HCT116 (cell line): ENCODE data around the gene P4HA2.

Experiments used
- CTCF ChIP-seq, 3 experiments: fragments of 200-600 bp in 1 of 3; sonication (generic) in 1 of 3; IDR thresholded peaks in 2 of 3; conservative IDR thresholded peaks in 1 of 3; 2 replicates each; pipeline ENCODE4 v1.5.1; 2012 to 2017; ENCODE audit warnings: low read depth in 2 of 3, low read length in 2 of 3, antibody characterized with exemption in 1 of 3, borderline replicate concordance in 1 of 3, control low read depth in 1 of 3, mild to moderate bottlenecking in 1 of 3, mixed read lengths in 1 of 3, mixed run types in 1 of 3, moderate library complexity in 1 of 3; ENCODE audit not compliant: insufficient read depth in 1 of 3
- EGR1 ChIP-seq: IDR thresholded peaks from 2 replicates; pipeline ENCODE4 v1.6.1; 2012; ENCODE audit warnings: low read depth
- EZH2 ChIP-seq: fragments of 200-600 bp; sonication (generic); IDR thresholded peaks from 2 replicates; pipeline ENCODE4 v1.6.1; 2017; ENCODE audit warnings: antibody characterized with exemption, mixed run types
- MAX ChIP-seq: IDR thresholded peaks from 2 replicates; pipeline ENCODE4 v1.6.1; 2012
- POLR2A ChIP-seq: IDR thresholded peaks from 2 replicates; pipeline ENCODE4 v1.7.0; 2011; ENCODE audit warnings: borderline replicate concordance; ENCODE audit not compliant: insufficient read depth, insufficient read length; ENCODE audit errors: extremely low read depth
- POLR2AphosphoS5 ChIP-seq: IDR thresholded peaks from 2 replicates; pipeline ENCODE4 v1.6.1; 2011; ENCODE audit warnings: mild to moderate bottlenecking, low read depth, low read length, moderate library complexity
- REST ChIP-seq: IDR thresholded peaks from 2 replicates; pipeline ENCODE4 v1.6.1; 2012; ENCODE audit warnings: low read depth
- SIN3A ChIP-seq: IDR thresholded peaks from 2 replicates; pipeline ENCODE4 v1.6.1; 2012; ENCODE audit warnings: low read depth

- no peak for TF ChIP-seq POLR2A
- TF ChIP-seq EZH2, result no peak
- TF ChIP-seq MAX, result no peak
- no peak for TF ChIP-seq EGR1
- no peak for TF ChIP-seq CTCF (IDR thresholded peaks at IDR 0.05 in 2 of 3, conservative IDR thresholded peaks at IDR 0.05 in 1 of 3; ENCODE audit: borderline replicate concordance in 1 of 3, insufficient read depth in 1 of 3, low read depth in 2 of 3, low read length in 2 of 3)
- TF ChIP-seq SIN3A, result no peak
- TF ChIP-seq REST, result no peak
- TF ChIP-seq POLR2AphosphoS5, result no peak
Measured at GRCh38 chr5:132198571-132198970, 29.1 kb downstream of the P4HA2 start.
